HepG2 (cell line): ENCODE data around the gene P2RY12. TPM values are rescaled to one million over a fixed set of nuclear protein-coding genes. Genes with fewer than 3 reads are reported as not detected.

ENCODE experiments used
- CHCHD3 ChIP-seq: sonication (generic); formaldehyde crosslinking; IDR thresholded peaks from 2 replicates; pipeline ENCODE4 v1.8.0; 2022; ENCODE audit warnings: mild to moderate bottlenecking, missing genetic modification reagents, moderate library complexity
- FOXM1 ChIP-seq: sonication (generic); formaldehyde crosslinking; IDR thresholded peaks from 2 replicates; pipeline ENCODE4 v1.5.0; 2020; ENCODE audit warnings: missing genetic modification reagents
- KLF12 ChIP-seq: sonication (generic); formaldehyde crosslinking; IDR thresholded peaks from 2 replicates; pipeline ENCODE4 v1.4.0; 2020; ENCODE audit warnings: missing genetic modification reagents, borderline replicate concordance
- NFE2 ChIP-seq: sonication (generic); formaldehyde crosslinking; IDR thresholded peaks from 2 replicates; pipeline ENCODE4 v1.4.0; 2020; ENCODE audit warnings: missing genetic modification reagents
- NFE2L1 ChIP-seq: sonication (generic); formaldehyde crosslinking; IDR thresholded peaks from 2 replicates; pipeline ENCODE4 v1.4.0; 2020; ENCODE audit warnings: missing genetic modification reagents, mild to moderate bottlenecking, borderline replicate concordance
- RBM22 ChIP-seq: fragments of 200-400 bp; formaldehyde crosslinking; optimal IDR thresholded peaks from 2 replicates; pipeline ENCODE3; 2017; ENCODE audit warnings: mild to moderate bottlenecking, low read length, moderate library complexity
- RERE ChIP-seq: IDR thresholded peaks from 2 replicates; pipeline ENCODE4 v1.6.1; 2016; ENCODE audit warnings: low read depth, missing genetic modification reagents, missing compliant biosample characterization
- RNF219 ChIP-seq: sonication (generic); formaldehyde crosslinking; IDR thresholded peaks from 2 replicates; pipeline ENCODE4 v1.5.0; 2020; ENCODE audit warnings: mild to moderate bottlenecking, missing genetic modification reagents
- SETDB1 ChIP-seq: sonication (generic); formaldehyde crosslinking; IDR thresholded peaks from 2 replicates; pipeline ENCODE4 v1.5.1; 2020; ENCODE audit warnings: missing genetic modification reagents, mild to moderate bottlenecking, borderline replicate concordance
- TBX2 ChIP-seq: sonication (generic); formaldehyde crosslinking; IDR thresholded peaks from 2 replicates; pipeline ENCODE4 v1.5.0; 2020; ENCODE audit warnings: missing genetic modification reagents, mild to moderate bottlenecking, borderline replicate concordance
- ZNF136 ChIP-seq: sonication (generic); formaldehyde crosslinking; IDR thresholded peaks from 2 replicates; pipeline ENCODE4 v1.8.1; 2022; ENCODE audit warnings: low read depth, mild to moderate bottlenecking, moderate library complexity, missing genetic modification reagents
- ZNF180 ChIP-seq: sonication (generic); formaldehyde crosslinking; IDR thresholded peaks from 2 replicates; pipeline ENCODE4 v1.4.0; 2020; ENCODE audit warnings: low read depth, missing genetic modification reagents, borderline replicate concordance
- ZNF225 ChIP-seq: sonication (generic); formaldehyde crosslinking; IDR thresholded peaks from 2 replicates; pipeline ENCODE4 v1.4.0; 2020; ENCODE audit warnings: mild to moderate bottlenecking, missing genetic modification reagents
- polyA plus RNA-seq, 8 experiments: library from polyadenylated mRNA; depleted of rRNA in 3 of 8; stranded (reverse) in 7 of 8; unstranded in 1 of 8; fragments of >200 nt; fragmentation: Illumina TruSeq in 4 of 8; extraction: Trizol in 4 of 8; gene quantifications; 2 replicates each; pipeline versions ENCODE4 v1.2.1 to v1.2.3, GENCODE V29; 2011 to 2016; ENCODE audit warnings: low read depth in 4 of 8, missing spikeins in 1 of 8, mixed read lengths in 1 of 8; ENCODE audit not compliant: insufficient read depth in 1 of 8
- total RNA-seq, 5 experiments: library from RNA; depleted of rRNA; stranded (reverse); fragments of >200 nt; fragmentation: Illumina TruSeq; extraction: Trizol; gene quantifications; 2 replicates each; pipeline ENCODE4 v1.2.3, GENCODE V29; 2016; ENCODE audit warnings: low read depth in 1 of 5
- TF ChIP-seq, protein P1 (sequence below): conservative IDR thresholded peaks from 2 replicates; pipeline ENCODE4 v1.6.1; 2018; ENCODE audit warnings: missing genetic modification reagents

The P2RY12 gene
- total and polyA plus RNA-seq, 2 of the 13 experiments (the other 11 are each of a cell fraction or from before 2014, with no cell fraction given) = not detected

DNA sequence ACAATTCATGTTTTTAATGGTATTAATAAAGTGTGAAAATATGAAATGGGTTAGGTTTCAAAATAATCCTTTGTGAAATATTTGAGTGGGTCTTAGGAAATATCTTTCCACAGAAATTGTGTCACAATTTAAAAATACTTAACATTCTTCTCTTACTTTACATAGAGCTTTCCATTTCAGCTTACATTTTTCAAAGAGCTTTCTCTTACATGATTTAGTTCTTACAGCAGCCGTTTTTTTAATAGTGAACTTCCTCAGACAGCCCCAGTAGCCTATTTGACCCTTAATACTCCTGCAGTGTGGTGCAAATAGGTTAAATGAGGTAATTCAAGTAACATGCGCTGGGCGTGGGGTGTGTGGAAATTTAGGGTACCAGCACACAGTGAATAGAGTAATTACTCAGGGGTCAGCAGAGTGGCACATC is 21.8 kb downstream of the P2RY12 start (continued):
- no peak for TF ChIP-seq RERE (CRISPR knock-in tag)
- TF ChIP-seq FOXM1 (CRISPR knock-in tag) = no peak
- TF ChIP-seq ZNF180 (CRISPR knock-in tag) = no peak
- no peak for TF ChIP-seq SETDB1 (CRISPR knock-in tag)
- TF ChIP-seq, protein P1, sequence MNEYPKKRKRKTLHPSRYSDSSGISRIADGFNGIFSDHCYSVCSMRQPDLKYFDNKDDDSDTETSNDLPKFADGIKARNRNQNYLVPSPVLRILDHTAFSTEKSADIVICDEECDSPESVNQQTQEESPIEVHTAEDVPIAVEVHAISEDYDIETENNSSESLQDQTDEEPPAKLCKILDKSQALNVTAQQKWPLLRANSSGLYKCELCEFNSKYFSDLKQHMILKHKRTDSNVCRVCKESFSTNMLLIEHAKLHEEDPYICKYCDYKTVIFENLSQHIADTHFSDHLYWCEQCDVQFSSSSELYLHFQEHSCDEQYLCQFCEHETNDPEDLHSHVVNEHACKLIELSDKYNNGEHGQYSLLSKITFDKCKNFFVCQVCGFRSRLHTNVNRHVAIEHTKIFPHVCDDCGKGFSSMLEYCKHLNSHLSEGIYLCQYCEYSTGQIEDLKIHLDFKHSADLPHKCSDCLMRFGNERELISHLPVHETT (CRISPR knock-in tag) = no peak
- TF ChIP-seq KLF12 (CRISPR knock-in tag) = no peak
- no peak for TF ChIP-seq RBM22
- no peak for TF ChIP-seq RNF219 (CRISPR knock-in tag)
- TF ChIP-seq TBX2 (CRISPR knock-in tag) = no peak
- TF ChIP-seq NFE2L1 (CRISPR knock-in tag) = no peak
- no peak for TF ChIP-seq ZNF225 (CRISPR knock-in tag)
- no peak for TF ChIP-seq ZNF136 (CRISPR knock-in tag)
- TF ChIP-seq NFE2 = no peak
- TF ChIP-seq CHCHD3 = no peak
